Upper lobe of left lung (tissue), 4 donors: ENCODE results near the gene D2HGDH.

ENCODE experiments used
- POLR2AphosphoS5 ChIP-seq, 2 donors: sonication (generic); formaldehyde crosslinking; IDR thresholded peaks; one replicate each; pipeline ENCODE4 v1.5.1; 2017; ENCODE audit warnings: antibody characterized with exemption in 2 of 2
- TF ChIP-seq, protein P1 (sequence below), 6 experiments: fragments of 450-650 bp in 4 of 6; fragments of 200-600 bp in 2 of 6; sonication (generic) in 2 of 6; IDR thresholded peaks; one replicate each; pipeline ENCODE4 v1.5.1; 2016 to 2019; ENCODE audit warnings: antibody characterized with exemption in 6 of 6

GRCh38 chr2:241762321-241762932, 28.0 kb downstream of the D2HGDH start:
- TF ChIP-seq, protein P1, sequence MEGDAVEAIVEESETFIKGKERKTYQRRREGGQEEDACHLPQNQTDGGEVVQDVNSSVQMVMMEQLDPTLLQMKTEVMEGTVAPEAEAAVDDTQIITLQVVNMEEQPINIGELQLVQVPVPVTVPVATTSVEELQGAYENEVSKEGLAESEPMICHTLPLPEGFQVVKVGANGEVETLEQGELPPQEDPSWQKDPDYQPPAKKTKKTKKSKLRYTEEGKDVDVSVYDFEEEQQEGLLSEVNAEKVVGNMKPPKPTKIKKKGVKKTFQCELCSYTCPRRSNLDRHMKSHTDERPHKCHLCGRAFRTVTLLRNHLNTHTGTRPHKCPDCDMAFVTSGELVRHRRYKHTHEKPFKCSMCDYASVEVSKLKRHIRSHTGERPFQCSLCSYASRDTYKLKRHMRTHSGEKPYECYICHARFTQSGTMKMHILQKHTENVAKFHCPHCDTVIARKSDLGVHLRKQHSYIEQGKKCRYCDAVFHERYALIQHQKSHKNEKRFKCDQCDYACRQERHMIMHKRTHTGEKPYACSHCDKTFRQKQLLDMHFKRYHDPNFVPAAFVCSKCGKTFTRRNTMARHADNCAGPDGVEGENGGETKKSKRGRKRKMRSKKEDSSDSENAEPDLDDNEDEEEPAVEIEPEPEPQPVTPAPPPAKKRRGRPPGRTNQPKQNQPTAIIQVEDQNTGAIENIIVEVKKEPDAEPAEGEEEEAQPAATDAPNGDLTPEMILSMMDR (IDR thresholded peaks at IDR 0.05), result no peak
- TF ChIP-seq POLR2AphosphoS5 (IDR thresholded peaks at IDR 0.05), result no peak
